ENCODE data around the gene RSPH1.

Gene RSPH1

GRCh38 chr21:42445311-42445710, 50.7 kb downstream of the RSPH1 start:
- no peak for DNase-seq (ENCODE audit: low spot score)

- no peak for DNase-seq (ENCODE audit: low spot score)
These were observed 51.3 kb downstream of the RSPH1 start for GRCh38 chr21:42444745-42445059.

GRCh38 chr21:42443876-42444744, 51.9 kb downstream of the RSPH1 start:
- DNase-seq (ENCODE audit: low spot score): no peak

- no peak for DNase-seq (ENCODE audit: low spot score)
These were observed 52.7 kb downstream of the RSPH1 start for GRCh38 chr21:42443181-42443785.

- no peak for DNase-seq (ENCODE audit: low spot score)
These were observed 54.1 kb downstream of the RSPH1 start for GRCh38 chr21:42441963-42442362.

- DNase-seq (ENCODE audit: low spot score): no peak
These were observed 55.7 kb downstream of the RSPH1 start for GRCh38 chr21:42440187-42440792.

- no peak for DNase-seq (ENCODE audit: low spot score)
These were observed 56.5 kb downstream of the RSPH1 start for GRCh38 chr21:42439284-42440186.

- no peak for DNase-seq (ENCODE audit: low spot score)
These were observed 57.5 kb downstream of the RSPH1 start for GRCh38 chr21:42438316-42439205.

GRCh38 chr21:42437786-42438185, 58.2 kb downstream of the RSPH1 start:
- DNase-seq (ENCODE audit: low spot score): no peak

GRCh38 chr21:42436914-42437313, 59.1 kb downstream of the RSPH1 start:
- no peak for DNase-seq (ENCODE audit: low spot score)

- no peak for DNase-seq (ENCODE audit: low spot score)
These were observed 60.2 kb downstream of the RSPH1 start for GRCh38 chr21:42435833-42436232.

- DNase-seq (ENCODE audit: low spot score): no peak
These were observed 60.6 kb downstream of the RSPH1 start for GRCh38 chr21:42435401-42435800.

- no peak for DNase-seq (ENCODE audit: low spot score)
These were observed 61.1 kb downstream of the RSPH1 start for GRCh38 chr21:42434884-42435283.

GRCh38 chr21:42433946-42434551, 62.0 kb downstream of the RSPH1 start:
- no peak for DNase-seq (ENCODE audit: low spot score)

GRCh38 chr21:42432695-42433094, 63.3 kb downstream of the RSPH1 start:
- DNase-seq (ENCODE audit: low spot score): no peak

GRCh38 chr21:42431196-42431595, 64.8 kb downstream of the RSPH1 start:
- no peak for DNase-seq (ENCODE audit: low spot score)

- DNase-seq (ENCODE audit: low spot score): no peak
These were observed 65.5 kb downstream of the RSPH1 start for GRCh38 chr21:42430521-42430920.

GRCh38 chr21:42429856-42430255, 66.2 kb downstream of the RSPH1 start:
- DNase-seq (ENCODE audit: low spot score): no peak

- DNase-seq (ENCODE audit: low spot score): no peak
These were observed 67.0 kb downstream of the RSPH1 start for GRCh38 chr21:42429021-42429420.

GRCh38 chr21:42427809-42428419, 68.1 kb downstream of the RSPH1 start:
- DNase-seq (ENCODE audit: low spot score): no peak
